HEK293T (cell line): ENCODE results near the gene POLR3H.
"Not testable (repeated sequence)": the region's sequence is repeated elsewhere in the genome, so short reads cannot be mapped to it uniquely, and the experiment has no call there.

ENCODE experiments used
- CTCF ChIA-PET: fragments of 350-600 bp; formaldehyde crosslinking; extraction: SDS; loops from one replicate; lab custom pipeline; 2021; ENCODE audit warnings: antibody characterized with exemption, inconsistent platforms; lab: Yijun Ruan, JAX
- POLR2A ChIA-PET: fragments of 350-600 bp; formaldehyde crosslinking; extraction: SDS; loops from one replicate; lab custom pipeline; 2020; ENCODE audit warnings: antibody characterized with exemption, inconsistent platforms; lab: Yijun Ruan, JAX
- DNase-seq: peaks from one replicate; pipeline ENCODE4 v3.0.0; 2012; ENCODE audit warnings: mixed read lengths; ENCODE audit errors: extremely low spot score
- ARNT ChIP-seq: fragments of 450-650 bp; IDR thresholded peaks from 2 replicates; pipeline ENCODE4 v1.6.1; 2017; ENCODE audit warnings: mild to moderate bottlenecking
- BHLHE40 ChIP-seq: fragments of 450-650 bp; IDR thresholded peaks from 2 replicates; pipeline ENCODE4 v1.6.1; 2016; ENCODE audit warnings: mild to moderate bottlenecking, moderate library complexity, borderline replicate concordance
- CTBP1 ChIP-seq: fragments of 450-650 bp; IDR thresholded peaks from 2 replicates; pipeline ENCODE4 v1.6.1; 2016; ENCODE audit warnings: borderline replicate concordance
- ELF4 ChIP-seq: fragments of 450-650 bp; IDR thresholded peaks from 2 replicates; pipeline ENCODE4 v1.6.1; 2017; ENCODE audit warnings: antibody characterized with exemption
- FOXA1 ChIP-seq: fragments of 450-650 bp; IDR thresholded peaks from 2 replicates; pipeline ENCODE4 v1.6.1; 2016; ENCODE audit warnings: mild to moderate bottlenecking
- FOXK2 ChIP-seq: fragments of 450-650 bp; IDR thresholded peaks from 2 replicates; pipeline ENCODE4 v1.6.1; 2016; ENCODE audit warnings: mild to moderate bottlenecking
- FOXM1 ChIP-seq: fragments of 450-650 bp; IDR thresholded peaks from 2 replicates; pipeline ENCODE4 v1.6.1; 2017; ENCODE audit warnings: mild to moderate bottlenecking, borderline replicate concordance
- HDGF ChIP-seq: fragments of 450-650 bp; IDR thresholded peaks from 2 replicates; pipeline ENCODE4 v1.6.1; 2017; ENCODE audit warnings: antibody characterized with exemption, borderline replicate concordance
- LEF1 ChIP-seq: fragments of 450-650 bp; IDR thresholded peaks from 2 replicates; pipeline ENCODE4 v1.6.1; 2017; ENCODE audit warnings: mild to moderate bottlenecking, borderline replicate concordance
- NFRKB ChIP-seq: fragments of 450-650 bp; IDR thresholded peaks from 2 replicates; pipeline ENCODE4 v1.6.1; 2016; ENCODE audit warnings: mild to moderate bottlenecking, moderate library complexity
- PKNOX1 ChIP-seq: fragments of 450-650 bp; IDR thresholded peaks from 2 replicates; pipeline ENCODE4 v1.6.1; 2016
- SP1 ChIP-seq: fragments of 450-650 bp; IDR thresholded peaks from 2 replicates; pipeline ENCODE4 v1.6.1; 2017
- SUZ12 ChIP-seq: fragments of 450-650 bp; IDR thresholded peaks from 2 replicates; pipeline ENCODE4 v1.6.1; 2016; ENCODE audit warnings: mild to moderate bottlenecking
- TARDBP ChIP-seq: fragments of 450-650 bp; IDR thresholded peaks from 2 replicates; pipeline ENCODE4 v1.6.1; 2016
- ZNF384 ChIP-seq: fragments of 450-650 bp; IDR thresholded peaks from 2 replicates; pipeline ENCODE4 v1.6.1; 2016

The POLR3H gene

DNA sequence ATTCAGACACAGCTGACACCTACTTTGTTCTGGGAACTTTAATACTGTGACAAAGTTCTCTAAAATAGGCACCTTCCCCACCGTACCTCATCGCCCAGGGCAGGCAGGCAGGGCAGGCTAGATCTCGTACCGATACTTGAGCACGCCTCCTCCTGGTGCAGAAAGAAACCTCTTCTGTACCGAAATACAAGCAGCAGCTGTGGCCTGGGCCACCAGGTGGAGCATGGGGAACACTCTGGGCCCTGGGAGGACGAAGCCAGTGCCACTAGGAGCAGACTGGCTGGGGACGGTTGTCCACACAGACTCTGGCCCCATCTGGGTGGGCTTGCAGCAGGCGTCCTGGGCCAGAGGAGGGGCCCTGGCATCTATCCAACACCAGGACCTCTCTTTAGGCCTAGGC is 32.6 kb upstream of the POLR3H start:
- CTCF ChIA-PET = interaction anchor here (0.7 to 1.8 kb wide), 5 partner anchors 11 to 23 kb away, joined by 3 to 12 read pairs (median 8); partner anchors contain the start of gene PMM1
- peak; percentile 78 for DNase-seq
- POLR2A ChIA-PET = interaction anchor here (1.6 to 2.2 kb wide), 3 partner anchors 13 to 45 kb away, joined by 4 to 14 read pairs (median 5); partner anchors contain the start of genes CSDC2, PMM1 and XRCC6
- TF ChIP-seq PKNOX1 (no peak), NFRKB (no peak)

- no peak for DNase-seq
- ChIA-PET CTCF (no interaction called here), POLR2A (interaction anchor here (1.4 to 1.6 kb wide), 2 partner anchors 14 to 15 kb away, joined by 3 to 7 read pairs; partner anchors contain the start of genes CSDC2 and PMM1)
- TF ChIP-seq TARDBP (no peak), SUZ12 (no peak), FOXA1 (no peak), SP1 (no peak), NFRKB (no peak), LEF1 (no peak), ZNF384 (no peak), HDGF (no peak), ELF4 (no peak)
Observed at GRCh38 chr22:41575533-41575932, 31.3 kb upstream of the POLR3H start.

- TF ChIP-seq FOXK2 = no peak
- TF ChIP-seq SP1 = no peak
- no peak for TF ChIP-seq NFRKB
- no peak for TF ChIP-seq FOXA1
- TF ChIP-seq ARNT = no peak
- TF ChIP-seq PKNOX1 = no peak
- no peak for TF ChIP-seq CTBP1
- no peak for TF ChIP-seq HDGF
- no peak for TF ChIP-seq TARDBP
- TF ChIP-seq FOXM1 = no peak
- TF ChIP-seq SUZ12 = no peak
- no peak for TF ChIP-seq ZNF384
- ChIA-PET POLR2A (interaction anchor here (1.4 to 1.6 kb wide), 2 partner anchors 15 kb away, joined by 3 to 7 read pairs; partner anchors contain the start of genes CSDC2 and PMM1), CTCF (interaction anchor here (0.5 kb wide), 1 partner anchor 32 kb away, joined by 3 read pairs; no protein-coding TSS in a partner anchor)
- no peak for DNase-seq
Observed at GRCh38 chr22:41574847-41575381, 30.6 kb upstream of the POLR3H start.

GRCh38 chr22:41573677-41574076 is 29.4 kb upstream of the POLR3H start:
- ChIA-PET CTCF (no interaction called here), POLR2A (interaction anchor here (1.0 to 1.6 kb wide), 2 partner anchors 11 to 16 kb away, joined by 3 to 7 read pairs; partner anchors contain the start of gene PMM1)

GRCh38 chr22:41572305-41572704 is 28.0 kb upstream of the POLR3H start:
- POLR2A ChIA-PET = interaction anchor here (1.6 kb wide), 1 partner anchor 17 kb away, joined by 7 read pairs; the partner anchor contains the start of gene PMM1
- DNase-seq, CTCF ChIA-PET: not testable (repeated sequence)

More at GRCh38 chr22:41573677-41574076, 29.4 kb upstream of the POLR3H start:
- TF ChIP-seq SP1 (no peak), FOXM1 (no peak), ELF4 (no peak), BHLHE40 (no peak), FOXK2 (no peak), FOXA1 (no peak), HDGF (no peak)
- DNase-seq = no peak

- DNase-seq = no peak
- ChIA-PET POLR2A (interaction anchor here (2.3 kb wide), 1 partner anchor 50 kb away, joined by 9 read pairs; the partner anchor contains the start of genes DESI1 and XRCC6), CTCF (no interaction called here)
- TF ChIP-seq SUZ12 (no peak), PKNOX1 (no peak), LEF1 (no peak), NFRKB (no peak), ELF4 (no peak), ARNT (no peak)
Observed at GRCh38 chr22:41571786-41572185, 27.5 kb upstream of the POLR3H start.

DNA sequence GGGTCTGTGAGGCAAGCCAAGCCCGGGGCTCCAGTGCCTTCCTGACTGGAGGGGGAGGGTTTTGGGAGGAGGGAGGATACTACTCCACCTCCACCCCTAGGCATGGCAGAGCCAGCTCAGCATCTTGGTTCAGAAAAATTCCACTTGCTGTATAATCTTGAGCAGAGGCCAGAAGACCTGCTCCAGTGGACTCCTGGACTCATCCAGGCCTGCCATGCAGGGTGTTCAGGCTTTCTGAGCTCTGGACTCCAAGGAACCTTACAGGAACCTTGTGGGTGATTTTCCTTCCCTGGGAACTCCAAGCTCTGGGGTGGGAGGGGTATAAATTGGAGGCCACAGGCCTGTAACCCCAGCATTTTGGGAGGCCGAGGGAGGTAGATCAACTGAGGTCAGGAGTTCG is 26.0 kb upstream of the POLR3H start:
- ChIA-PET POLR2A (interaction anchor here (0.6 to 2.3 kb wide), 4 partner anchors 10 to 1012 kb away, joined by 3 to 9 read pairs (median 7); partner anchors contain the start of genes CSDC2, DESI1, PMM1 and XRCC6), CTCF (interaction anchor here (0.8 kb wide), 1 partner anchor 13 kb away, joined by 4 read pairs; no protein-coding TSS in a partner anchor)
- DNase-seq = no peak
- TF ChIP-seq SUZ12 = no peak
- TF ChIP-seq HDGF = no peak
- TF ChIP-seq ELF4 = no peak
- TF ChIP-seq FOXM1 = no peak
- no peak for TF ChIP-seq NFRKB
- TF ChIP-seq ZNF384 = no peak
- TF ChIP-seq ARNT = no peak
